Calu3 (cell line): ENCODE measurements around the gene ST3GAL4. TPM values are rescaled to one million over a fixed set of nuclear protein-coding genes. Genes with fewer than 3 reads are reported as not detected.

ENCODE experiments used
- BruUV-seq: library from RNA; stranded (reverse); fragments of 400-500 nt; replicated peaks from 2 replicates; lab custom pipeline; 2021; lab: Mats Ljungman, UMichigan
- CTCF ChIA-PET: fragments of 300-600 bp; sonication (Branson Sonifier 250); formaldehyde crosslinking; loops from one replicate; lab custom pipeline; 2022; ENCODE audit warnings: antibody characterized with exemption; lab: Charles Lee
- DNase-seq: peaks from one replicate; pipeline ENCODE4 v3.0.0; 2022
- H3K27ac Mint-ChIP-seq: one replicate; pipeline ENCODE4 v1.8.0; 2022; ENCODE audit warnings: mixed read lengths; ENCODE audit not compliant: unreplicated experiment
- H3K27me3 Mint-ChIP-seq: one replicate; pipeline ENCODE4 v1.8.0; 2022; ENCODE audit warnings: mixed read lengths; ENCODE audit not compliant: unreplicated experiment
- H3K36me3 Mint-ChIP-seq: one replicate; pipeline ENCODE4 v1.8.0; 2022; ENCODE audit warnings: mild to moderate bottlenecking, moderate library complexity, mixed read lengths; ENCODE audit not compliant: insufficient read depth, unreplicated experiment
- H3K4me1 Mint-ChIP-seq: one replicate; pipeline ENCODE4 v1.8.0; 2022; ENCODE audit warnings: mild to moderate bottlenecking, low read depth, mixed read lengths; ENCODE audit not compliant: unreplicated experiment
- H3K4me3 Mint-ChIP-seq: one replicate; pipeline ENCODE4 v1.8.0; 2022; ENCODE audit warnings: mild to moderate bottlenecking, low read depth, moderate library complexity, mixed read lengths; ENCODE audit not compliant: unreplicated experiment
- H3K9me3 Mint-ChIP-seq: one replicate; pipeline ENCODE4 v1.8.0; 2022; ENCODE audit warnings: low read depth, mixed read lengths; ENCODE audit not compliant: unreplicated experiment
- intact Hi-C: fragments of 100-400 bp; cut with micrococcal nuclease; formaldehyde crosslinking; loops from one replicate; pipeline ENCODE4 v1.10.0; 2022; ENCODE audit not compliant: unreplicated experiment
- total RNA-seq: library from RNA; stranded (reverse); gene quantifications from 2 replicates; pipeline ENCODE4 v1.2.3, GENCODE V29; 2022
- TF ChIP-seq, protein P1 (sequence below): fragments of 200-600 bp; IDR thresholded peaks from one replicate; pipeline ENCODE4 v1.8.0; 2022; ENCODE audit warnings: antibody characterized with exemption; ENCODE audit not compliant: unreplicated experiment

The ST3GAL4 gene
- total RNA-seq, 1 experiment from 2014 or later, result 27.9 TPM

- peaks cover 3% of the 10 kb centered on the region for H3K9me3 Mint-ChIP-seq
- H3K4me3 Mint-ChIP-seq, result peak overlapping the region; percentile 89
- intact Hi-C loops, result loop anchor here (5.0 kb wide), 1 partner anchor 42 kb away; no protein-coding TSS in a partner anchor
- TF ChIP-seq, protein P1, sequence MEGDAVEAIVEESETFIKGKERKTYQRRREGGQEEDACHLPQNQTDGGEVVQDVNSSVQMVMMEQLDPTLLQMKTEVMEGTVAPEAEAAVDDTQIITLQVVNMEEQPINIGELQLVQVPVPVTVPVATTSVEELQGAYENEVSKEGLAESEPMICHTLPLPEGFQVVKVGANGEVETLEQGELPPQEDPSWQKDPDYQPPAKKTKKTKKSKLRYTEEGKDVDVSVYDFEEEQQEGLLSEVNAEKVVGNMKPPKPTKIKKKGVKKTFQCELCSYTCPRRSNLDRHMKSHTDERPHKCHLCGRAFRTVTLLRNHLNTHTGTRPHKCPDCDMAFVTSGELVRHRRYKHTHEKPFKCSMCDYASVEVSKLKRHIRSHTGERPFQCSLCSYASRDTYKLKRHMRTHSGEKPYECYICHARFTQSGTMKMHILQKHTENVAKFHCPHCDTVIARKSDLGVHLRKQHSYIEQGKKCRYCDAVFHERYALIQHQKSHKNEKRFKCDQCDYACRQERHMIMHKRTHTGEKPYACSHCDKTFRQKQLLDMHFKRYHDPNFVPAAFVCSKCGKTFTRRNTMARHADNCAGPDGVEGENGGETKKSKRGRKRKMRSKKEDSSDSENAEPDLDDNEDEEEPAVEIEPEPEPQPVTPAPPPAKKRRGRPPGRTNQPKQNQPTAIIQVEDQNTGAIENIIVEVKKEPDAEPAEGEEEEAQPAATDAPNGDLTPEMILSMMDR, result no peak
- H3K4me1 Mint-ChIP-seq, result peaks cover 24% of the 10 kb centered on the region
- no peak for DNase-seq
- H3K27me3 Mint-ChIP-seq, result no peaks in the 10 kb centered on the region
- H3K36me3 Mint-ChIP-seq, result peaks cover 30% of the 10 kb centered on the region
- CTCF ChIA-PET, result no interaction called here
- peak overlapping the region; percentile 73 for H3K27ac Mint-ChIP-seq
- TSS peak; percentile 66 for BruUV-seq
These were observed 709 bp upstream of the ST3GAL4 start for GRCh38 chr11:126354631-126355323.

- intact Hi-C loops, result loop anchor here (5.0 kb wide), 1 partner anchor 44 kb away; no protein-coding TSS in a partner anchor
- CTCF ChIA-PET, result interaction anchor here (0.7 to 1.1 kb wide), 3 partner anchors 15 to 125 kb away, joined by 3 read pairs; no protein-coding TSS in a partner anchor
- TF ChIP-seq, protein P1, result no peak
- Mint-ChIP-seq H3K4me1 (peaks cover 24% of the 10 kb centered on the region), H3K9me3 (peaks cover 3% of the 10 kb centered on the region), H3K27me3 (no peaks in the 10 kb centered on the region), H3K4me3 (peak overlapping the region; percentile 89), H3K27ac (no peak overlapping the region), H3K36me3 (peaks cover 35% of the 10 kb centered on the region)
- no TSS peak for BruUV-seq
- no peak for DNase-seq
These were observed 726 bp downstream of the ST3GAL4 start for GRCh38 chr11:126355926-126356897.

DNA sequence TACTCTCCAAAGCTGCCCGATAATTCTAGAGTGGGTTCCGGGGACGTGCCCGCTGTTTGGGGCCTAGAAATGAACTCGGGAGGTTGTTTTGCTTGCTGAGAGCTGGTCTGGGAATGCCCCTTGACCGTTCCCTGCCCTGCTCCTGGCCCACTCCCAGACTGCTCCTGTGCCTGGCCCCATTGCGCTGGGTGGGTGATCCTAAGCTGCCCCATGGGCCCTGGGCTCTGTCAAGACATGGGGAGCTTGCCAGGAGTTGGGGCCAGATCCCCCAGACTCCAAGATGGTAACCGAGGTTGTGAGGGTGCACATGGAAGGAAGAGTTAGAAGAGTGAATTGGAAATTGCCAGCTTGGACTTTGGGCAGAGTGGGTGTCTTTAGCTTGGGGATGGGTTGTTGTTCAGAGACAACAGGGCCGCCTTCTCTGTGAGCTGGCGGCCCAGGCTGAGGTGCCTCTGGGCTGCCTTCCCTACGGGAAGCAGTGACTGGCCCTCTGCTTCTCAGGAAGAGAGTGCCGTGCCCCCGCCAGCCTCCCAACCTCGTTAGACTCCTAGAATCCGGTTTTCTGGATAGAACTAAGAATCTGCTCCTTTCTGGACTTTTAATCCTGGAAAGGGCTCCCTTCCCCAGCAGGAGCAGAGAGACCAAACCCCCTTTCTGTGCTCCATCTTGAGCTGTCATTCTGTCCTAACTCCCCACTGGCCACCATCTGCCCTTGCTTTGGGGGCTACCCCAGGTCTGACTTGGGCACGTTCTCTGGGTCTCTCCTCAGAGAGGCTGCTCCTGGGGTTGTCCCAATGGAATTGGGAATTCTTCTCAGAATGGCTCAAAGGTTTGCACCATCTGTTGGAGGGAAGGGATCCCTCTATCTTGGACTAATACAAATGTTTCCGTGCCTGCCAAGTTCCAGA is 1.8 kb downstream of the ST3GAL4 start:
- CTCF ChIA-PET, result interaction anchor here (1.1 kb wide), 1 partner anchor 123 kb away, joined by 3 read pairs; no protein-coding TSS in a partner anchor
- no peak overlapping the region for H3K27ac Mint-ChIP-seq

More for the DNA sequence above, 1.8 kb downstream of the ST3GAL4 start:
- intact Hi-C loops, result loop anchor here (5.0 kb wide), 1 partner anchor 45 kb away; no protein-coding TSS in a partner anchor
- H3K4me3 Mint-ChIP-seq, result peak overlapping the region; percentile 89
- H3K9me3 Mint-ChIP-seq, result peaks cover 3% of the 10 kb centered on the region
- H3K27me3 Mint-ChIP-seq, result no peaks in the 10 kb centered on the region
- peaks cover 22% of the 10 kb centered on the region for H3K4me1 Mint-ChIP-seq
- TSS peak; percentile 24 for BruUV-seq
- peaks cover 38% of the 10 kb centered on the region for H3K36me3 Mint-ChIP-seq
- DNase-seq, result no peak
- TF ChIP-seq, protein P1, result no peak
